Prostate gland (tissue), 2 donors: ENCODE data around the gene HDGFL3.
"Not testable (repeated sequence)": the region's sequence is repeated elsewhere in the genome, so short reads cannot be mapped to it uniquely, and the experiment has no call there.

Experiments used
- POLR2A ChIP-seq: fragments of 450-650 bp; IDR thresholded peaks from one replicate; pipeline ENCODE4 v1.6.1; 2016; ENCODE audit warnings: antibody characterized with exemption, mild to moderate bottlenecking
- TF ChIP-seq, protein P1 (sequence below), 4 experiments: fragments of 200-600 bp in 2 of 4; fragments of 450-650 bp in 2 of 4; sonication (generic) in 2 of 4; IDR thresholded peaks; 1 replicate in 3 of 4; 2 replicates in 1 of 4; pipeline ENCODE4 v1.5.1; 2016 to 2019; ENCODE audit warnings: antibody characterized with exemption in 4 of 4, mild to moderate bottlenecking in 2 of 4, moderate library complexity in 2 of 4

GRCh38 chr15:83085461-83085860, 122.2 kb downstream of the HDGFL3 start:
- TF ChIP-seq POLR2A, result not testable (repeated sequence)
- TF ChIP-seq, protein P1, sequence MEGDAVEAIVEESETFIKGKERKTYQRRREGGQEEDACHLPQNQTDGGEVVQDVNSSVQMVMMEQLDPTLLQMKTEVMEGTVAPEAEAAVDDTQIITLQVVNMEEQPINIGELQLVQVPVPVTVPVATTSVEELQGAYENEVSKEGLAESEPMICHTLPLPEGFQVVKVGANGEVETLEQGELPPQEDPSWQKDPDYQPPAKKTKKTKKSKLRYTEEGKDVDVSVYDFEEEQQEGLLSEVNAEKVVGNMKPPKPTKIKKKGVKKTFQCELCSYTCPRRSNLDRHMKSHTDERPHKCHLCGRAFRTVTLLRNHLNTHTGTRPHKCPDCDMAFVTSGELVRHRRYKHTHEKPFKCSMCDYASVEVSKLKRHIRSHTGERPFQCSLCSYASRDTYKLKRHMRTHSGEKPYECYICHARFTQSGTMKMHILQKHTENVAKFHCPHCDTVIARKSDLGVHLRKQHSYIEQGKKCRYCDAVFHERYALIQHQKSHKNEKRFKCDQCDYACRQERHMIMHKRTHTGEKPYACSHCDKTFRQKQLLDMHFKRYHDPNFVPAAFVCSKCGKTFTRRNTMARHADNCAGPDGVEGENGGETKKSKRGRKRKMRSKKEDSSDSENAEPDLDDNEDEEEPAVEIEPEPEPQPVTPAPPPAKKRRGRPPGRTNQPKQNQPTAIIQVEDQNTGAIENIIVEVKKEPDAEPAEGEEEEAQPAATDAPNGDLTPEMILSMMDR (IDR thresholded peaks at IDR 0.05), result not testable (repeated sequence)
